GM12892 (cell line): ENCODE data around the gene XPO6.

Source experiments
- POLR2A ChIP-seq: IDR thresholded peaks from 2 replicates; pipeline ENCODE4 v1.6.1; 2011; ENCODE audit warnings: low read depth, low read length, control low read depth
- POLR2AphosphoS5 ChIP-seq: IDR thresholded peaks from 2 replicates; pipeline ENCODE4 v1.6.1; 2011; ENCODE audit warnings: low read depth, low read length, control low read depth
- TAF1 ChIP-seq: IDR thresholded peaks from 2 replicates; pipeline ENCODE4 v1.6.1; 2011; ENCODE audit warnings: low read depth, mild to moderate bottlenecking, control low read depth, low read length, borderline replicate concordance

GRCh38 chr16:28218109-28218508, 6.3 kb upstream of the XPO6 start:
- TF ChIP-seq POLR2A: no peak
- TF ChIP-seq POLR2AphosphoS5: no peak
- TF ChIP-seq TAF1: no peak
